Astrocyte of the cerebellum (primary cell): ENCODE results near the gene CLIP4.
A peak's percentile ranks its signal among the peaks of the same experiment; 100 is the strongest.

Source experiments
- DNase-seq: peaks from one replicate; pipeline ENCODE4 v3.0.0-alpha.2; 2011; ENCODE audit warnings: low read depth
- H3K4me3 ChIP-seq: 2 replicates; pipeline ENCODE4 v1.5.1; 2011; ENCODE audit warnings: mild to moderate bottlenecking, low read depth, low read length, moderate library complexity
- CTCF ChIP-seq: IDR thresholded peaks from 2 replicates; pipeline ENCODE4 v1.5.1; 2012; ENCODE audit warnings: low read length, low read depth, moderate library complexity, mild to moderate bottlenecking; ENCODE audit errors: missing control alignments
- in situ Hi-C: cut with HindIII; loops from 2 replicates; pipeline ENCODE4 v1.10.0; 2017; ENCODE audit warnings: low sequenced_read_pairs

Gene CLIP4

GRCh38 chr2:29114946-29115609 lies at the start of gene CLIP4:
Gene CLIP4 (plus strand): TSS chr2:29115415. CDS start chr2:29121389, 5,974 bp downstream.
- no peak for DNase-seq
- TF ChIP-seq CTCF, result no peak
- peak within 1 kb of the TSS; percentile 57 for H3K4me3 ChIP-seq
- in situ Hi-C loops, result no loop called here

GRCh38 chr2:29066271-29066860 lies 48.8 kb upstream of the CLIP4 start:
- no peak overlapping the region for H3K4me3 ChIP-seq
- TF ChIP-seq CTCF, result no peak
- DNase-seq, result no peak
- in situ Hi-C loops, result no loop called here

- TF ChIP-seq CTCF, result no peak
- in situ Hi-C loops, result no loop called here
- DNase-seq, result no peak
- no peak overlapping the region for H3K4me3 ChIP-seq
Observed at GRCh38 chr2:29066997-29067605, 48.1 kb upstream of the CLIP4 start.

GRCh38 chr2:29068513-29068912 lies 46.7 kb upstream of the CLIP4 start:
- no peak for DNase-seq
- H3K4me3 ChIP-seq, result no peak overlapping the region
- in situ Hi-C loops, result no loop called here
- TF ChIP-seq CTCF, result no peak

- in situ Hi-C loops, result no loop called here
- no peak overlapping the region for H3K4me3 ChIP-seq
- TF ChIP-seq CTCF, result no peak
- DNase-seq, result no peak
Observed at GRCh38 chr2:29070526-29070925, 44.7 kb upstream of the CLIP4 start.

GRCh38 chr2:29071032-29071975 lies 43.9 kb upstream of the CLIP4 start:
- H3K4me3 ChIP-seq, result no peak overlapping the region
- no peak for TF ChIP-seq CTCF
- DNase-seq, result no peak
- in situ Hi-C loops, result no loop called here
